Loucy (cell line): ENCODE results near the gene OGG1.

Experiments used
- H2AFZ ChIP-seq: fragments of 200-600 bp; sonication (generic); 2 replicates; pipeline ENCODE4 v1.6.0; 2016; ENCODE audit warnings: antibody characterized with exemption, mild to moderate bottlenecking, low read length, moderate library complexity
- H3F3A ChIP-seq: fragments of 200-600 bp; 2 replicates; pipeline ENCODE4 v1.6.0; 2016; ENCODE audit warnings: antibody characterized with exemption, low read depth, mild to moderate bottlenecking
- H3K27me3 ChIP-seq: fragments of 200-600 bp; sonication (generic); 2 replicates; pipeline ENCODE4 v1.6.1; 2014; ENCODE audit warnings: low read length, mild to moderate bottlenecking; ENCODE audit not compliant: insufficient read depth, poor library complexity, severe bottlenecking
- H3K36me3 ChIP-seq: fragments of 200-600 bp; sonication (generic); 2 replicates; pipeline ENCODE4 v1.6.1; 2016; ENCODE audit warnings: low read length; ENCODE audit not compliant: insufficient read depth
- H3K4me1 ChIP-seq: fragments of 200-600 bp; sonication (generic); 2 replicates; pipeline ENCODE4 v1.5.1; 2014; ENCODE audit warnings: low read length, mild to moderate bottlenecking; ENCODE audit not compliant: insufficient read depth, poor library complexity, severe bottlenecking
- H3K4me2 ChIP-seq: fragments of 200-600 bp; sonication (generic); 2 replicates; pipeline ENCODE4 v1.6.0; 2014; ENCODE audit warnings: antibody characterized with exemption, low read length, low read depth, mild to moderate bottlenecking; ENCODE audit not compliant: poor library complexity, severe bottlenecking
- H3K4me3 ChIP-seq: fragments of 200-600 bp; sonication (generic); 2 replicates; pipeline ENCODE4 v1.5.1; 2014; ENCODE audit warnings: low read length, mild to moderate bottlenecking, mixed read lengths; ENCODE audit not compliant: poor library complexity, severe bottlenecking
- H3K79me2 ChIP-seq: fragments of 200-600 bp; sonication (generic); 2 replicates; pipeline ENCODE4 v1.6.1; 2014; ENCODE audit warnings: low read length; ENCODE audit not compliant: insufficient read depth
- H3K9ac ChIP-seq: fragments of 200-600 bp; sonication (generic); 2 replicates; pipeline ENCODE4 v1.6.0; 2014; ENCODE audit warnings: mild to moderate bottlenecking, low read depth, low read length, moderate library complexity; ENCODE audit not compliant: poor library complexity, severe bottlenecking
- H3K9me2 ChIP-seq: fragments of 200-600 bp; sonication (generic); replicated peaks from 2 replicates; pipeline ENCODE4 v1.6.1; 2016; ENCODE audit warnings: low read depth, low read length, mixed read lengths
- H3K9me3 ChIP-seq: fragments of 200-600 bp; sonication (generic); 2 replicates; pipeline ENCODE4 v1.6.1; 2014; ENCODE audit warnings: mild to moderate bottlenecking, antibody characterized with exemption, low read length, low read depth; ENCODE audit not compliant: insufficient read depth
- H4K20me1 ChIP-seq: fragments of 200-600 bp; sonication (generic); 2 replicates; pipeline ENCODE4 v1.6.0; 2014; ENCODE audit warnings: antibody characterized with exemption, low read length, mild to moderate bottlenecking; ENCODE audit not compliant: insufficient read depth, poor library complexity, severe bottlenecking
- EZH2phosphoT487 ChIP-seq: fragments of 200-600 bp; IDR thresholded peaks from 2 replicates; pipeline ENCODE4 v1.6.1; 2018; ENCODE audit warnings: antibody characterized with exemption, mild to moderate bottlenecking, moderate library complexity, borderline replicate concordance
- TF ChIP-seq, protein P1 (sequence below): fragments of 200-600 bp; sonication (generic); conservative IDR thresholded peaks from 2 replicates; pipeline ENCODE4 v1.5.1; 2014; ENCODE audit warnings: mild to moderate bottlenecking, antibody characterized with exemption, low read length

The OGG1 gene

DNA sequence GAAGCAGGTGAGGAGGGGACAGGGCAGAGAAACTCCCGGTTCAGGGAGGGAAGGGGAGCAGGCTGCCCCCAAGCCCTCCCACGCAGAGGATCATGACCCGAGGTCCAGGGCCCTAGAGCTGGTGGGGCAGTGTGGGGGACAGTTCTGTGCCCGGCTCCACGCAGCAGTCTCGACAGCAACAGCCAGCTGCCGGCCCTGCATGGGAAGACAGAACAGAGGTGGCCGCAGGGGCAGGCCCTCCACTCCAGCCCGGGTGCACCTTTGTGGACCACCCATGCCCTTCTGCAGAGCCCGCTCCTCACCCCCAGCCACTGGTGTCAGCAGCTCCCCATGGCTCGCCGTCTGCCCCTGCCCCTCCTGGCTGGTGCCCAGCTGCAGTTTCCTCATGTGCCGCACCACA is 7.7 kb downstream of the OGG1 start:
- Histone ChIP-seq H3K4me1 (peaks cover 24% of the 10 kb centered on the region), H3K9me2 (no peaks in the 10 kb centered on the region), H3K4me2 (no peak overlapping the region), H3K36me3 (peaks cover 23% of the 10 kb centered on the region; the same call in 1 of the 2 replicates), H3K4me3 (no peak overlapping the region), H3K9me3 (no peaks in the 10 kb centered on the region), H3K27me3 (no peaks in the 10 kb centered on the region), H3F3A (peaks cover 4% of the 10 kb centered on the region), H3K9ac (no peak overlapping the region), H2AFZ (no peak overlapping the region), H3K79me2 (peaks cover 30% of the 10 kb centered on the region), H4K20me1 (no peaks in the 10 kb centered on the region)
- TF ChIP-seq, protein P1, sequence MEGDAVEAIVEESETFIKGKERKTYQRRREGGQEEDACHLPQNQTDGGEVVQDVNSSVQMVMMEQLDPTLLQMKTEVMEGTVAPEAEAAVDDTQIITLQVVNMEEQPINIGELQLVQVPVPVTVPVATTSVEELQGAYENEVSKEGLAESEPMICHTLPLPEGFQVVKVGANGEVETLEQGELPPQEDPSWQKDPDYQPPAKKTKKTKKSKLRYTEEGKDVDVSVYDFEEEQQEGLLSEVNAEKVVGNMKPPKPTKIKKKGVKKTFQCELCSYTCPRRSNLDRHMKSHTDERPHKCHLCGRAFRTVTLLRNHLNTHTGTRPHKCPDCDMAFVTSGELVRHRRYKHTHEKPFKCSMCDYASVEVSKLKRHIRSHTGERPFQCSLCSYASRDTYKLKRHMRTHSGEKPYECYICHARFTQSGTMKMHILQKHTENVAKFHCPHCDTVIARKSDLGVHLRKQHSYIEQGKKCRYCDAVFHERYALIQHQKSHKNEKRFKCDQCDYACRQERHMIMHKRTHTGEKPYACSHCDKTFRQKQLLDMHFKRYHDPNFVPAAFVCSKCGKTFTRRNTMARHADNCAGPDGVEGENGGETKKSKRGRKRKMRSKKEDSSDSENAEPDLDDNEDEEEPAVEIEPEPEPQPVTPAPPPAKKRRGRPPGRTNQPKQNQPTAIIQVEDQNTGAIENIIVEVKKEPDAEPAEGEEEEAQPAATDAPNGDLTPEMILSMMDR, result no peak
- no peak for TF ChIP-seq EZH2phosphoT487

DNA sequence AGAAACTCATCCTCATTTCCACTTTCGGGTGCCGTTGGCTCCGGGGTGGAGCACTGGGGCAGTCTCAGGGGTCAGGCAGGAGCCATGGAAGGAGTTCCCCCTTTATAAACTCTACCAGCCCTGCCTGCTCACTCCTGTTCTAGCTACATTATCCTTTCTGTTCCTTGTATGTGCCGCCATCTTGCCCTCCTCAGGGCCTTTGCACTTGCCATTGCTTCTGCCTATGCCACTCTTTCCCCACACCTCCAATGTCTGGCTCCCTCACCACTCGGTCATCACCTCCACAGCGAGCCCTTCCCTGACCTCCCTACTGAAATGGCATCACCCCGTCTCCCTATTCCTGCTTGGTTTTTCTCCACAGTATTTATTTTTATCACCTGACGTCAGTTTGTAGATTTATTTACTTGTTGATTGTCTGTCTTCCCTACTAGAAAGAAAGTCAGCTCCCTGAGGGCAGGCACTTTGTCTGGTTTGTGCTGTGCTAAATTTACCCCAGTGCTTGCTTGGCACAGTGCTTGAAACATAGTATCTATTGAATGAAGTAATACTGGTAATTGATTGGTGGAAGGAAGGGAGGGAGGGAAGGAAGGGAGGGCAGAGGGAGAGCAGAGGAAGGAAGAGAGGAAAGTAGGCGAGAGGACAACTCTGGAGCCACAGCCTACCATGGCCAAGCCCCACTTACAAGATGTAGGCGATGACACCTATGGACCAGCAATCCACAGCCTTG is 11.2 kb downstream of the OGG1 start:
- TF ChIP-seq EZH2phosphoT487, result no peak
- TF ChIP-seq, protein P1, result no peak
- Histone ChIP-seq H3F3A (no peaks in the 10 kb centered on the region), H3K9me2 (no peaks in the 10 kb centered on the region), H3K9me3 (no peaks in the 10 kb centered on the region), H3K4me1 (no peaks in the 10 kb centered on the region), H2AFZ (no peak overlapping the region), H3K4me2 (no peak overlapping the region), H3K36me3 (peaks cover 23% of the 10 kb centered on the region; the same call in 1 of the 2 replicates), H3K27me3 (no peaks in the 10 kb centered on the region), H3K9ac (no peak overlapping the region), H3K4me3 (no peak overlapping the region), H4K20me1 (no peaks in the 10 kb centered on the region), H3K79me2 (peaks cover 13% of the 10 kb centered on the region; the same call in 1 of the 2 replicates)

DNA sequence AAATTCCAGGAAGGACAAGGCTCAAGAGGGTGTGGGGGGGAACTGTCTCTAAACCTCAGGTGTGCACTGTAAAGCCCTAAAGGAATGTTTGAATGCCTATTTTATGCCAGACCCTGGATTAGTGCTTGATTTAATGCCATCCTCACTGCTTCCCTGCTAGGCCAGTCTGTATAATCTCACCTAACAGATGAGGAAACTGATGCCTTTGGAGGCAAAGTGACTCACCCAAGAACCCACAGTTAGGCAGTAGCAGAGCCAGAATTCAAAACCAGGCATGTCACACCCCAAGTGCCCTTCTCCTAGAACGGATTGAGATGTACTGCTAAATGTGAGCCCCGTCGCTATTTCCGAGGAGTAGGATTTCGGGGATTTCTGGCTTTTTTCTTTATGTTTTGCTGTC is 12.2 kb downstream of the OGG1 start:
- Histone ChIP-seq H2AFZ (no peak overlapping the region), H3K27me3 (no peaks in the 10 kb centered on the region), H3K36me3 (peaks cover 14% of the 10 kb centered on the region; the same call in 1 of the 2 replicates), H4K20me1 (no peaks in the 10 kb centered on the region), H3K4me1 (no peaks in the 10 kb centered on the region), H3K9me3 (no peaks in the 10 kb centered on the region), H3K9ac (no peak overlapping the region), H3K79me2 (peaks cover 3% of the 10 kb centered on the region; the same call in 1 of the 2 replicates), H3F3A (no peaks in the 10 kb centered on the region), H3K4me2 (no peak overlapping the region), H3K9me2 (no peaks in the 10 kb centered on the region), H3K4me3 (no peak overlapping the region)
- TF ChIP-seq, protein P1, result no peak
- TF ChIP-seq EZH2phosphoT487, result no peak
